Colon (tissue), 2 donors: ENCODE results near the gene SLC9A1.
"Not testable (repeated sequence)": the region's sequence is repeated elsewhere in the genome, so short reads cannot be mapped to it uniquely, and the experiment has no call there.

Experiments
- FAIRE-seq: peaks from 2 replicates; lab custom pipeline; 2012; peaks lifted over from hg19 to GRCh38; lab: Jason Lieb, UNC
- donor health status: control.
- donor health status: control.

SLC9A1 gene

GRCh38 chr1:27154991-27155781 is at the start of gene SLC9A1:
SLC9A1 (minus strand) TSS chr1:27155125; CDS start chr1:27154334, 791 bp downstream.
- peak; percentile 88 for FAIRE-seq

- no peak for FAIRE-seq
These were observed 49.0 kb upstream of the SLC9A1 start for GRCh38 chr1:27203946-27204345.

DNA sequence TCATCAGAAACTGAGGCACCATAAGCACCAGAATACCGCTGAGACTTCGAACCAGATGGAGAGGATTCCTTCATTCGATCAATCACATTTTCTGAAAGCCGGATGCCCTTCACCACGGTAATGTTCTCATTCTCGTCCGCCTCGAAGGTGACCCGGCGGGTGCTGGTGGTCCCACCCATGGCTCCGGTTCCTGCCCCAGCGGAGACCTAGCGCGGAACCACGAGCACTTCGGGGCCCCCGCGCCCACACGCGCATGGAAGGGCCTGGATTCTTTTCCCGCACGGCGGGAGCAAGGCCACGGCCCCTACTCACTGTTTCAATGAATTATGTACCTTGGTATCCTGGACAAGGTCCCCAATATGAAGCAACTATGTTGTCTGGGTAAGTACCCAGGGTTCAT is 46.4 kb upstream of the SLC9A1 start:
- no peak for FAIRE-seq

DNA sequence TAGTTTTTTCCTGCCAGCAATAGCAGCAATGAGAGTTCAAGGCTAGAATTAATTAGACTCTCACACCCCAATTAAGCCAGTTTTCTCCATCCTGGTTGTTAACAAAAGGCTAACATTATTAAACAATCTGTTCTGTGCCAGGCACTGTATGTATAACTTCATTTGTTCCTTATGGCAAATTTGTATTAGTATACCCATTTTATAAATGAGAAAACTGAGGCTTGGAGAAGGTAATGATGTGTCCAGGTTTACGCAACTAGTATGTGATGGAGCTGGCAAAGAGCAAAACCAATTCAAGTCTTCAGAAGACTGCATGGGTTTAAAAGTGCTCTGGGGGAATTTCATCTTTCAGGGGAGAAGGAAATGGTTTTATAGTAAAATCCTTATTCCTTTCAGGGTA is 38.3 kb upstream of the SLC9A1 start:
- FAIRE-seq, result no peak

GRCh38 chr1:27192039-27192529 is 37.2 kb upstream of the SLC9A1 start:
- no peak for FAIRE-seq

- FAIRE-seq, result not testable (repeated sequence)
These were observed 29.7 kb upstream of the SLC9A1 start for GRCh38 chr1:27184665-27185064.

DNA sequence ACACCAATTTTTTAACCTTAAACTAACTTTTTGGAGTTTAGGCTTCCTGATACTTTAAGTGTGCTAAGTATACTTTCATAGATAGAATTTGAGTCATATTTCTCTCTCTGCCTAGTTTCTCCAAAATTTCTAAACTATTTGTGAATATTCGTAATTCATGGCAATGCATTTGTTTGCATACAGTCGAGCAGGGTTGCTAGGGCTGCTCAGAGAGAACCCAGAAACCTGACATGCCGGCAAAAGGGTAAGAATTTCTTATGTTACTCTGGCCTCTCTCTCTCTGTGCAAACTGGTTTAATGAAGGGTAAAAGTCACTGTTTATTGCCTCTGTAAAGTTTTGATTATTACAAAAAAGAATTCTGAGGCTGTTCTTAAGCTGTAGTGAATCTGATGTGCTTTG is 25.1 kb upstream of the SLC9A1 start:
- no peak for FAIRE-seq

GRCh38 chr1:27179379-27179778 is 24.5 kb upstream of the SLC9A1 start:
- FAIRE-seq, result no peak

DNA sequence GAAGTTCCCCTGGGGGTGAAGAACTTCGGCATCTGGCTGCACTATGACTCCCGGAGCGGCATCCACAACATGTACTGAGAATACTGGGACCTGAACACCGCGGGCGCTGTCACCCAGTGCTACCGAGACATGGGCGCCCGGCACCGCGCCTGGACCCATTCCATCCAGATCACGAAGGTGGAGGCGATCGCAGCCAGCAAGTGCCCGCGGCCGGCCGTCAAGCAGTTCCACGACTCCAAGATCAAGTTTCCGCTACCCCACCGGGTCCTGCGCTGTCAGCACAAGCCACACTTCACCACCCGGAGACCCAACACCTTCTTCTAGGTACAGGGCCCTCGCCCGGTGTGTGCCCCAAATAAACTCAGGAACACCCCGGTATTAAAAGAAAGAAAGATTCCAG is 22.0 kb upstream of the SLC9A1 start:
- FAIRE-seq, result no peak

DNA sequence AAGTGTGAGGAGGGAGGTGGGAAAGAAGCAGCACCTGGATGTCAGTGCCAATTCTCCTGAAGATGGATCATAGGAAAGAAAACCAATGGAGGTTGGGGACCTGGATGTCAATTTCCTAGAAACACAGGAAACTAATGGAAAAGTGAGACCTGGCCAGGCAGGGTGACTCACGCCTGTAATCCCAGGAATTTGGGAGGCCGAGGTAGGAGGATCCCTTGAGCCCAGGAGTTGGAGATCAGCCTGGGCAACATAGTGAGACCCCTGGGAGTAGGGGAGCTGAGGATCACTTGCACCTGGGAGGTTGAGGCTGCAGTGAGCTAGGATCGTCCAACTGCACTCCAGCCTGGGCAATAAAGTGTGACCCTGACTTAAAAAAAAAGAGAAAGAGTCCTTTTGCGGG is 21.4 kb upstream of the SLC9A1 start:
- no peak for FAIRE-seq

DNA sequence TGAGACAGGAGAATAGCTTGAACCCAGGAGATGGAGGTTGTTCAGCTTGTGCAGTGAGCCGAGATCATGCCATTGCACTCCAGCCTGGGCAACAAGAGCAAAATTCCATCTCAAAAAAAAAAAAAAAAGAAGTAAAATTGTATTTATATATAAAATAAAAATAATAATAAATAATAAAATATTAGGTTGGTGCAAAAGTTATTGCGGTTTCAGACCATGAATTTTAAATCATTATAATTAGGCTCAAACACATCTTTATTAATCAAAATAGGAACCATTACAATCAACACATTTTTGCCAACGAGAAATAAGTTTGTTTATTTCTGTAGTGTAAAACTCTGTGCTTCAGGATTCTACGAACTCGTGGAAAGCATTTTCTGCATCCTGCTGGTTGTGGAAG is 18.1 kb upstream of the SLC9A1 start:
- FAIRE-seq, result not testable (repeated sequence)

DNA sequence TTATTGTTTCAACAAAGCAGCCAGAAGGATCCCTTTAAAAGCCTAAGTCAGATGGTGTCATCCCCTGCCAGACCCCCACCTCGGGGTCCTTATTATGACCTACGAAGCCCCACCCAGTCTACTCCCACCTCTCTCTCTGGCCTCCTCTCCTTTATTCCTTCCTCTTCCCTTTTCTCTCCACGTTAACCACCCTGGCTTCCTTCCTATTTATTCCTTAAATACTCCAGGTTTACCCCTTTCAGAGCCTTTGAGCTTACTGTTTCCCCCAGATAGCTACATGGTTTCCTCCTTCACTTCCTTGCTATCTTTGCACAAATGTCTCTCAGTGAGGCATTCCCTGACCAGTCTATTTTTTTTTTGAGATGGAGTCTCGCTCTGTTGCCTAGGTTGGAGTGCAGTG is 12.0 kb upstream of the SLC9A1 start:
- FAIRE-seq, result no peak

GRCh38 chr1:27166351-27166802 is 11.5 kb upstream of the SLC9A1 start:
- FAIRE-seq, result no peak

GRCh38 chr1:27163093-27163492 is 8.2 kb upstream of the SLC9A1 start:
- no peak for FAIRE-seq

GRCh38 chr1:27162090-27162489 is 7.2 kb upstream of the SLC9A1 start:
- no peak for FAIRE-seq

DNA sequence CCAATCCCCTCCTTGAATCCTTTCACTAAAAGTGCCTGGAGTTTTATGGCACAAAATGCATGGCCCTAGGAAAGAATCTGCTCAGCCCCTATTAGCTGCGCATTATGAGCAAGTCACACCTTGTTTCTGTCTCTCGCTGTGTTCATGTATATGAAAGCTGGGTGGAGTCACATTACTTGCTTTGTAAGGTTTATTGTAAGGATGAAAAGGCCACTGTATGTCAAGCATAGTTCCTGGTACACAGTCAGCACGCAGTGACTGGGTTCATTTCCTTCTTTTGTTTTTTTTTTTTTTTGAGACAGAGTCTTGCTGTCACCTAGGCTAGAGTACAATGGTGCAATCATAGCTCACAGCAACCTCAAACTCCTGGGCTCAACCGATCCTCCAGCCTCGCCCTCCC is 6.7 kb upstream of the SLC9A1 start:
- peak; percentile 70 for FAIRE-seq

DNA sequence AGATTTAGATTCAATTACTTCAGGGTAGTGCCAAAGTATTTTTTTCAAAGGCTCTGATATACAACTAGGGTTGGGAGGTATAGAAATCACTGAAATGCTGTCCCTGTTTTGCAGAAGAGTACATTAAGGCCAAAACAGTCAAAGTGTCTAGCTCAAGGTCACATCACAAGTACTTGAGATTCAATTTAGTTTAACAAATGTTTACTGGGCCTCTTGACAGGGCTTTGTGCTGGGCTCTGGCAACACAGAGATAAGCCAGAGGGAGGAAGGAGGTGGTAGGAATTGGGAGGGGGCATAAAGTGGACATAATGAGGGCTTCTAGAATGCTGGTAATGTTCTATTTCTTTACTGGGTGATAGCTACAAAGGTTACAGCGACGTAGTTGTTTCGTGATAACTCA is 2.3 kb upstream of the SLC9A1 start:
- FAIRE-seq, result no peak

DNA sequence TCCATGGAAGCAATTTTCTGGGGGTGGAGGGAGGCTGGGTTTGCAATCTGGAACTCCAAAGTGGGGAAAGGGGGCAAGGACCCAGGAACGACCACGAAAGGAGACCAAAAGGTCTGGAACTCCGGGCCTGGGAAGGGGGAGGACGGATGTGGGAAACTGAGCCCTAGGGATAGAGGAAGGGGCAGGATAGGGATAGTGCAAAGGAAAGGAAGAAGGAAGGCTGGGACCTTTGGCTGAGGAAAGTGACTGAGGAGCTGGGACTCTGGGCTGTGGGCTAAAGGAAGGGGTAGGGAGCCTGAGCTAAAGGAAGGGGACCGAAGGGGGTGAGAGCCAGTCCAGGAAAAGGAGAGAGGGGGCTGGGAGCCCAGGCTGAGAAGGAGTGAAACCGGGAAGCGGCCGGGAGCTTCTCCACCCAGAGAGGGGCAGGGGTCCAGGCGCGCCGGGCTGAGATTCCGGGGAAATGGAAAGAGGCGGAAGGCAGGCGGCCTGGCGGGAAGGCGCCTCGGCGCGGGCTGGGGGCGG is 395 bp downstream of the SLC9A1 start:
- no peak for FAIRE-seq

DNA sequence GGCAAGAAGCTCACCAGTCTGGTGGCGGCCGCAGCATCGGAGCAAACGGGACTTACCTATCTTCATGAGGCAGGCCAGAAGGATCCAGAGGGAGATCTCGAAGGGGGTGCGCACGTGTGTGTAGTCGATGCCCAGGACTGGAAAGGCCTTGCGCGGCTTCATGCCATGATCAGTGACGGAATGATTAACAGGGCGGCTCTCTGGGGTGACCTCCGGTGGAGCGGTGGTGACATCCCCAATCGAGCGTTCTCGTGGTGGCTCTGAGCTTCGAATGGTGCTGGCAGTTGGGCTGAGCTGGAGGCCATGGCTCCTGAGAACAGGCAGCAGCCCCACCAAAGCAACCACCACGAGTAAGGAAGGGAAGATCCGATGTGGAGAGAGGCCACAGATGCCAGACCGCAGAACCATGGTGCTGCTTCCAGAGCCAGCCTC is 982 bp downstream of the SLC9A1 start:
- FAIRE-seq, result no peak

- no peak for FAIRE-seq
These were observed 1.4 kb downstream of the SLC9A1 start for GRCh38 chr1:27153549-27153886.

GRCh38 chr1:27152829-27153548 is 1.9 kb downstream of the SLC9A1 start:
- FAIRE-seq, result no peak

- FAIRE-seq, result no peak
These were observed 2.7 kb downstream of the SLC9A1 start for GRCh38 chr1:27152004-27152828.
